Measurements from ENCODE around the gene C1QTNF9.

DNA sequence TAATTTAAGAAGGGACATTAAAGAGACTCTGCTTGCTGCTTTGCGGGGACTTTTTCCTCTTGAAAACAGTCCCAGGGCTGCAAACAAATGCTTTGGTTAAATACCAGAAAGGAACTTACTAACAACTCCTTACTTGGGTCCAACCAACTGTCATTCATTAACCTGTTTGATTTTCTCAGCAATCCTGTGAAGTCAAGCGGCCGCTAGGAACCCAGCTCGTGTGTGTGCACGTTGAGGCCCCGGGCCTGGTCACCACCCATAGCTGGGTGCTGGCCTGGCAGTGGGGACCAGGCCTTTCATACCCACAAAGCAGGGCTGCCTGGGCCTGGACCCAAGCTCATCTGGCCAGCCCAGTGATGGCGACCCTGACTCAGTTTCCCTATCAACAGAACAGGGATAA lies 50.7 kb downstream of the C1QTNF9 start:
- TF ChIP-seq, protein P1, sequence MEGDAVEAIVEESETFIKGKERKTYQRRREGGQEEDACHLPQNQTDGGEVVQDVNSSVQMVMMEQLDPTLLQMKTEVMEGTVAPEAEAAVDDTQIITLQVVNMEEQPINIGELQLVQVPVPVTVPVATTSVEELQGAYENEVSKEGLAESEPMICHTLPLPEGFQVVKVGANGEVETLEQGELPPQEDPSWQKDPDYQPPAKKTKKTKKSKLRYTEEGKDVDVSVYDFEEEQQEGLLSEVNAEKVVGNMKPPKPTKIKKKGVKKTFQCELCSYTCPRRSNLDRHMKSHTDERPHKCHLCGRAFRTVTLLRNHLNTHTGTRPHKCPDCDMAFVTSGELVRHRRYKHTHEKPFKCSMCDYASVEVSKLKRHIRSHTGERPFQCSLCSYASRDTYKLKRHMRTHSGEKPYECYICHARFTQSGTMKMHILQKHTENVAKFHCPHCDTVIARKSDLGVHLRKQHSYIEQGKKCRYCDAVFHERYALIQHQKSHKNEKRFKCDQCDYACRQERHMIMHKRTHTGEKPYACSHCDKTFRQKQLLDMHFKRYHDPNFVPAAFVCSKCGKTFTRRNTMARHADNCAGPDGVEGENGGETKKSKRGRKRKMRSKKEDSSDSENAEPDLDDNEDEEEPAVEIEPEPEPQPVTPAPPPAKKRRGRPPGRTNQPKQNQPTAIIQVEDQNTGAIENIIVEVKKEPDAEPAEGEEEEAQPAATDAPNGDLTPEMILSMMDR (IDR thresholded peaks at IDR 0.05; ENCODE audit: control extremely low read depth in 1 of 3, insufficient read depth in 1 of 3, low read depth in 1 of 3, low read length in 3 of 3) = no peak
- TF ChIP-seq TAF1 (IDR thresholded peaks at IDR 0.05; ENCODE audit: low read depth, low read length) (no peak), HDAC6 (IDR thresholded peaks at IDR 0.05; ENCODE audit: low read depth, low read length) (no peak), EGR1 (IDR thresholded peaks at IDR 0.05; ENCODE audit: borderline replicate concordance, low read depth, low read length) (no peak), RBBP5 (IDR thresholded peaks at IDR 0.05; ENCODE audit: borderline replicate concordance, low read depth, low read length) (no peak), CEBPB (IDR thresholded peaks at IDR 0.05; ENCODE audit: low read depth, low read length) (no peak), ATF3 (IDR thresholded peaks at IDR 0.05; ENCODE audit: insufficient read depth, low read depth, low read length) (no peak), RAD21 (IDR thresholded peaks at IDR 0.05 in 1 of 2, conservative IDR thresholded peaks at IDR 0.05 in 1 of 2; ENCODE audit: low read depth in 2 of 2, low read length in 2 of 2) (no peak), YY1 (IDR thresholded peaks at IDR 0.05; ENCODE audit: low read depth, low read length) (no peak)
